HepG2 (cell line): ENCODE results near the gene SLC43A3. TPM values are rescaled to one million over a fixed set of nuclear protein-coding genes. Genes with fewer than 3 reads are reported as not detected.
"Not testable (repeated sequence)": the region's sequence is repeated elsewhere in the genome, so short reads cannot be mapped to it uniquely, and the experiment has no call there.

Source experiments
- ATAC-seq: fragments of 200-7000 bp; cut with Tn5 transposase; 3 replicates; pipeline ENCODE4 v1.9.1; 2020; ENCODE audit warnings: mild to moderate bottlenecking, moderate library complexity
- BruUV-seq: library from RNA; stranded (reverse); fragments of 400-500 nt; replicated peaks from 2 replicates; lab custom pipeline; 2021; lab: Mats Ljungman, UMichigan
- CTCF ChIA-PET: fragments of 300-600 bp; formaldehyde crosslinking; extraction: SDS; loops from one replicate; lab custom pipeline; 2021; ENCODE audit warnings: low total read pairs, inconsistent platforms, low intra/inter-chr PET ratio; lab: Yijun Ruan, JAX
- POLR2A ChIA-PET: fragments of 350-600 bp; sonication (Branson Sonifier 250); formaldehyde crosslinking; loops from one replicate; lab custom pipeline; 2020; ENCODE audit warnings: antibody characterized with exemption, inconsistent platforms; lab: Yijun Ruan, JAX
- DNase-seq: peaks from one replicate; pipeline ENCODE4 v3.0.0-alpha.2; 2015; ENCODE audit warnings: low spot score
- FAIRE-seq: peaks from 3 replicates; lab custom pipeline; 2011; peaks lifted over from hg19 to GRCh38; lab: Jason Lieb, UNC
- H2AFZ ChIP-seq: one replicate; pipeline ENCODE4 v1.6.1; 2011; ENCODE audit warnings: low read length, inconsistent platforms
- H3K27ac ChIP-seq: fragments of 300-600 bp; 3 replicates; pipeline ENCODE4 v1.8.0; 2011; ENCODE audit warnings: mixed run types, mild to moderate bottlenecking, mixed read lengths, low read length, inconsistent platforms; ENCODE audit not compliant: insufficient read depth; ENCODE audit errors: extremely low read length
- H3K27me3 ChIP-seq, 2 experiments: fragments of 200-600 bp in 1 of 2; 2 replicates in 1 of 2; 3 replicates in 1 of 2; pipeline versions ENCODE4 v1.6.0 to v1.8.0; 2011; ENCODE audit warnings: low read length in 2 of 2, mild to moderate bottlenecking in 2 of 2, moderate library complexity in 2 of 2, inconsistent platforms in 1 of 2; ENCODE audit not compliant: insufficient read depth in 2 of 2, control insufficient read depth in 1 of 2
- H3K36me3 ChIP-seq, 2 experiments: fragments of 200-600 bp in 1 of 2; replicated peaks in 1 of 2; 2 replicates in 1 of 2; 3 replicates in 1 of 2; pipeline versions ENCODE4 v1.5.1 to v1.8.0; 2011; ENCODE audit warnings: low read length in 2 of 2, inconsistent platforms in 1 of 2; ENCODE audit not compliant: insufficient read depth in 2 of 2, control insufficient read depth in 1 of 2
- H3K4me1 ChIP-seq: 2 replicates; pipeline ENCODE4 v1.5.1; 2012; ENCODE audit warnings: low read length, inconsistent platforms; ENCODE audit not compliant: insufficient read depth
- H3K4me2 ChIP-seq: 2 replicates; pipeline ENCODE4 v1.6.0; 2011; ENCODE audit warnings: low read depth, low read length, inconsistent platforms
- H3K4me3 ChIP-seq, 3 experiments: fragments of 200-600 bp in 1 of 3; sonication (generic), shearing (Covaris generic) in 1 of 3; replicated peaks in 1 of 3; 2 replicates each; pipeline ENCODE4 v1.5.1; 2011 to 2016; ENCODE audit warnings: low read length in 3 of 3, inconsistent platforms in 2 of 3, low read depth in 2 of 3, mild to moderate bottlenecking in 2 of 3, control low read depth in 1 of 3, mixed read lengths in 1 of 3; ENCODE audit not compliant: insufficient read depth in 1 of 3
- H3K79me2 ChIP-seq: one replicate; pipeline ENCODE4 v1.6.1; 2011; ENCODE audit warnings: low read length, inconsistent platforms; ENCODE audit not compliant: insufficient read depth
- H3K9ac ChIP-seq: 2 replicates; pipeline ENCODE4 v1.6.0; 2011; ENCODE audit warnings: mild to moderate bottlenecking, low read depth, low read length, inconsistent platforms; ENCODE audit not compliant: insufficient read depth
- H3K9me3 ChIP-seq: 2 replicates; pipeline ENCODE4 v1.5.1; 2012; ENCODE audit warnings: mild to moderate bottlenecking, low read length
- H4K20me1 ChIP-seq: 2 replicates; pipeline ENCODE4 v1.6.0; 2011; ENCODE audit warnings: inconsistent platforms, mild to moderate bottlenecking, low read length, moderate library complexity; ENCODE audit not compliant: insufficient read depth
- FOSL2 ChIP-seq: sonication (generic); formaldehyde crosslinking; IDR thresholded peaks from 2 replicates; pipeline ENCODE4 v1.4.0; 2020; ENCODE audit warnings: missing genetic modification reagents
- PLRG1 ChIP-seq: fragments of 450-650 bp; conservative IDR thresholded peaks from 2 replicates; pipeline ENCODE4 v1.6.1; 2016
- ZNF766 ChIP-seq: sonication (generic); formaldehyde crosslinking; IDR thresholded peaks from 2 replicates; pipeline ENCODE4 v1.5.0; 2020; ENCODE audit warnings: missing genetic modification reagents, borderline replicate concordance
- WGBS: methylation state at CpG from one replicate; pipeline ENCODE4 v1.1.6; 2017; ENCODE audit warnings: low lambda C conversion rate; 5-methylcytosine and 5-hydroxymethylcytosine counted together
- in situ Hi-C: cut with HindIII; loops from 2 replicates; pipeline ENCODE4 v1.10.0; 2017; ENCODE audit warnings: low pct_unique_long_range_greater_than_20kb; ENCODE audit not compliant: extremely low pct_ligation_motif_present
- intact Hi-C: fragments of 100-400 bp; cut with micrococcal nuclease; formaldehyde crosslinking; loops from one replicate; pipeline ENCODE4 v1.10.0; 2022; ENCODE audit not compliant: unreplicated experiment
- polyA plus RNA-seq, 8 experiments: library from polyadenylated mRNA; depleted of rRNA in 3 of 8; stranded (reverse) in 7 of 8; unstranded in 1 of 8; fragments of >200 nt; fragmentation: Illumina TruSeq in 4 of 8; extraction: Trizol in 4 of 8; gene quantifications; 2 replicates each; pipeline versions ENCODE4 v1.2.1 to v1.2.3, GENCODE V29; 2011 to 2016; ENCODE audit warnings: low read depth in 4 of 8, missing spikeins in 1 of 8, mixed read lengths in 1 of 8; ENCODE audit not compliant: insufficient read depth in 1 of 8
- total RNA-seq, 5 experiments: library from RNA; depleted of rRNA; stranded (reverse); fragments of >200 nt; fragmentation: Illumina TruSeq; extraction: Trizol; gene quantifications; 2 replicates each; pipeline ENCODE4 v1.2.3, GENCODE V29; 2016; ENCODE audit warnings: low read depth in 1 of 5

The SLC43A3 gene
- total and polyA plus RNA-seq, 2 of the 13 experiments (the other 11 are each of a cell fraction or from before 2014, with no cell fraction given), result 2.6 TPM; not detected in 1

DNA sequence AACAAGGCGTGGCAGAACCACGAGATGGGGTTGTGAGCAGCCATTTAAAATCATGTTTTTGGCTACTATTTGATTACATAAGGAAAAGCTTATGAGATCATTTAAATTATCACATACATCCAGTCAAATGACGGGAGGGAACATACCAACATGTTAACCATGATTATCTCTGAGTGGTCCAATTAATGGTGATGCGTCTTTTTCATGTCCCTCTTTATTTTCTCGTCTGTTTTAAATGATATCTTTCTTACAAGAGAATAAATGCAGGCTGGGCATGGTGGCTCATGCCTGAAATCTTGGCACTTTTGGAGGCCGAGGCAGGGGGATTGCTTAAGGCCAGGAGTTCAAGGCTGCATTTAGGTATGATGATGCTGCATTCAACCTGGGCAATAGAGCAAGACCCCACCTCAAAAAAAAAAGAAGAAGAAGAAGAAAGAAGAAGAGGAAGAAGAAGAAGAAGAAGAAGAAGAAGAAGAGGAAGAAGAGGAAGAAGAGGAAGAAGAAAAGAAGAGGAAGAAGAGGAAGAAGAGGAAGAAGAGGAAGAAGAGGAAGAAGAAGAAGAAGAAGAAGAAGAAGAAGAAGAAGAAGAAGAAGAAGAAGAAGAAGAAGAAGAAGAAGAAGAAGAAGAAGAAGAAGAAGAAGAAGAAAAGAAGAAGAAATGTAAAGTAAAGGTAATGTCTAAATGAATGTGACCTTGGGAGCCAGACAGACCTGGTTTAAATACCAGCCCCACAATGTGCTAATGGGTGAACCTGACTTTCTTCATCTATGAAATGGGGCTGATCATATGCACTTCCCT lies 23.7 kb downstream of the SLC43A3 start:
- ATAC-seq, BruUV-seq, intact Hi-C loops, H3K4me2 ChIP-seq, H3K27me3 ChIP-seq, H2AFZ ChIP-seq, FAIRE-seq, H3K4me3 ChIP-seq, CTCF ChIA-PET, H3K79me2 ChIP-seq, H3K27ac ChIP-seq, DNase-seq, in situ Hi-C loops, POLR2A ChIA-PET, H3K9ac ChIP-seq, H4K20me1 ChIP-seq, H3K9me3 ChIP-seq, H3K36me3 ChIP-seq: not testable (repeated sequence)
- WGBS, result 27% methylated on average over 6 of the region's 6 CpGs
- peaks cover 24% of the 10 kb centered on the region for H3K4me1 ChIP-seq

DNA sequence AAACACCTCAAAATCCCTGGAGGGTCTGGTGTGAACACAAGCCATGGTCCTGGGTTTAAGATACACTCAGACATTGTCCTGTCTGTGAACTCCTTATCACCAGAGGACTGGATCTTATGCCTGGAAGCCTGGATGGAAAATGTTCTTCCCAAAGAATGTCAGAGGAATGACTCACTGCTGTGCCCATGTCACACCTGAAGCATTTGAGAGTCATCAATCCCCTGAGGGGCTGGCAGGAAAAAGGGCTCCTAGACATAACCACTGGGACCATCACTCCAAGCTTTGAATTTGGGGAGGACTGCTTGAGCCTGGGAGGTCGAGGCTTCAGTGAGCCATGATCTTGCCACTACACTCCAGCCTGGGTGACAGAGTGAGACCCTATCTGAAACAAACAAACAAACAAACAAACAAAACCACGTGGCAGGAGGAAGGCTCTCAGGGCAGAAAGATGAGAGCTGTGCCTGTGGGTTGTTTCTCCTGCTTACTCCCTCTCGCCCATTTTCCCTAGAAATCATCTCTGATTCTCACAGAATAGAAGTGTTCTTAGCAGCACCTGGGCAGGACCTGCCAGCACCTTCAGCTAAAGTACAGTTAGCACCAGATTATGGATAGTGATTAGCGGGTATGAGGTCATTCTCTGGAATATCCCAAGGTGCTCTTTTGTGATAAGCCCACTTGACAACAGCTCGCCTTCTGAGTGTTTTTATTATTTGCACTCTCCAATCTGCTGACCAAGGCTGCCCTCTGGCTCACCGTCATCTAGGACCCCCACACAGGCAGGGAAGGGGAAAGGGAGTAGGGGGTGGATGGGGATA lies 24.5 kb downstream of the SLC43A3 start:
- no peaks in the 10 kb centered on the region for H3K36me3 ChIP-seq
- 27% methylated on average over 4 of the region's 6 CpGs for WGBS
- no peak overlapping the region for H3K27ac ChIP-seq
- TF ChIP-seq PLRG1 (no peak), FOSL2 (CRISPR knock-in tag) (0 out of 2 replicates have a peak, but pooled peaks have one; percentile 18), ZNF766 (CRISPR knock-in tag) (no peak)
- BruUV-seq, result no TSS peak
- no peak overlapping the region for H3K4me3 ChIP-seq
- no peaks in the 10 kb centered on the region for H4K20me1 ChIP-seq
- intact Hi-C loops (no loop called here), in situ Hi-C loops (no loop called here)
- FAIRE-seq (no peak), DNase-seq (no peak), ATAC-seq (no peak)
- peaks cover 0 to 5% of the 10 kb centered on the region in 2 experiments; a peak in 3 of 5 replicates for H3K27me3 ChIP-seq
- no peaks in the 10 kb centered on the region for H3K9me3 ChIP-seq
- ChIA-PET CTCF (no interaction called here), POLR2A (no interaction called here)
- no peaks in the 10 kb centered on the region for H3K79me2 ChIP-seq
- no peak overlapping the region for H2AFZ ChIP-seq
- peaks cover 24% of the 10 kb centered on the region for H3K4me1 ChIP-seq
- no peak overlapping the region for H3K9ac ChIP-seq
- H3K4me2 ChIP-seq, result no peak overlapping the region
